ENCODE data around the gene PRRX2. TPM values are rescaled to one million over a fixed set of nuclear protein-coding genes. Genes with fewer than 3 reads are reported as not detected.

PRRX2 gene
- total and polyA plus RNA-seq, 2 of the 4 experiments (the other 2 are of a cell fraction) = 12.7 to 35.5 TPM

GRCh38 chr9:129697656-129698253, 32.3 kb downstream of the PRRX2 start:
- H3K18ac ChIP-seq (ENCODE audit: low read depth, low read length) = peak overlapping the region; percentile 99
- intact Hi-C loops (cut with micrococcal nuclease) = no loop called here
- H2BK20ac ChIP-seq (ENCODE audit: low read depth, low read length) = peak overlapping the region; percentile 98
- H3K9me1 ChIP-seq (ENCODE audit: insufficient read depth, low read length) = peaks cover 28% of the 10 kb centered on the region
- 0% methylated on average over 4 of the region's 25 CpGs; no CpG with 5 or more reads in 1 of the 2 experiments for WGBS, 2 experiments (ENCODE audit: extremely low coverage in 2 of 2, insufficient read length in 1 of 2)
- H2AFZ ChIP-seq (replicated peaks; ENCODE audit: low read length, poor library complexity) = peak overlapping the region; percentile 94
- DNase-seq (peak; percentile 78), ATAC-seq (ENCODE audit: low read depth) (peak; percentile 71)
- peak overlapping the region; percentile 75 for H3K9ac ChIP-seq (ENCODE audit: low read depth, low read length)
- no TSS peak for BruUV-seq (replicated peaks)
- peak overlapping the region; percentile 100 for H2AK5ac ChIP-seq (ENCODE audit: low read depth, low read length)
- peak overlapping the region; percentile 87 for H3K4me2 ChIP-seq (ENCODE audit: low read depth, low read length)
- peak overlapping the region; percentile 82 to 99 for H4K8ac ChIP-seq (ENCODE audit: low read depth in 2 of 2, low read length in 2 of 2)
- peak overlapping the region; percentile 96 for H2BK5ac ChIP-seq (ENCODE audit: low read depth, low read length, poor library complexity, severe bottlenecking)
- no peaks in the 10 kb centered on the region for H3K9me3 ChIP-seq (ENCODE audit: control insufficient read depth, insufficient read depth, low read length)
- peak overlapping the region; percentile 42 for H3K4me3 ChIP-seq (ENCODE audit: insufficient read depth, low read depth, low read length)
- H3K79me1 ChIP-seq (ENCODE audit: low read depth in 1 of 2, low read length in 2 of 2) = peaks cover 29 to 86% of the 10 kb centered on the region in 2 experiments; a peak in 3 of 4 replicates
- peak overlapping the region; percentile 95 for H3K14ac ChIP-seq (replicated peaks; ENCODE audit: low read depth, low read length)
- in situ Hi-C loops (cut with MboI; ENCODE audit: low sequenced_read_pairs) = no loop called here
- TF ChIP-seq NFE2L2 (IDR thresholded peaks at IDR 0.05; ENCODE audit: low read depth, low read length) = no peak
- peak; percentile 44 for TF ChIP-seq MAZ (IDR thresholded peaks at IDR 0.05; ENCODE audit: borderline replicate concordance, low read depth, low read length)
- peak; percentile 45 for TF ChIP-seq FOS (IDR thresholded peaks at IDR 0.05; ENCODE audit: low read depth, low read length)
- TF ChIP-seq SMC3 (IDR thresholded peaks at IDR 0.05; ENCODE audit: low read depth, low read length) = 0 out of 2 replicates have a peak, but pooled peaks have one; percentile 8
- H3K36me3 ChIP-seq (ENCODE audit: control insufficient read depth, insufficient read depth, low read length) = peaks cover 12% of the 10 kb centered on the region
- peak overlapping the region; percentile 91; the same call in 2 of the 3 replicates for H2BK15ac ChIP-seq (ENCODE audit: low read depth, low read length)
- H3K4ac ChIP-seq (ENCODE audit: low read depth, low read length) = peak overlapping the region; percentile 99
- H2AK9ac ChIP-seq (replicated peaks; ENCODE audit: low read depth, low read length, poor library complexity) = peak overlapping the region; percentile 98
- peaks cover 42% of the 10 kb centered on the region for H3K4me1 ChIP-seq (ENCODE audit: control insufficient read depth, insufficient read depth, low read length)
- H3K27me3 ChIP-seq (ENCODE audit: control insufficient read depth, insufficient read depth, low read length) = no peaks in the 10 kb centered on the region
- peak overlapping the region; percentile 99 for H2BK120ac ChIP-seq (ENCODE audit: low read depth, low read length)
- peak overlapping the region; percentile 100 for H4K5ac ChIP-seq (ENCODE audit: low read depth, low read length)
- peak overlapping the region; percentile 96 for H3K27ac ChIP-seq (ENCODE audit: insufficient read depth, low read length)
- peak overlapping the region; percentile 92 for H3K56ac ChIP-seq (ENCODE audit: extremely low read depth, insufficient read depth, low read length)
- peak overlapping the region; percentile 100 for H4K91ac ChIP-seq (ENCODE audit: insufficient read depth, low read depth, low read length)
- H4K20me1 ChIP-seq (ENCODE audit: insufficient read depth, low read length) = no peaks in the 10 kb centered on the region
- dilution Hi-C loops (cut with HindIII; ENCODE audit: low sequenced_read_pairs, unreplicated experiment) = no loop called here
- POLR2A ChIA-PET (ENCODE audit: unreplicated experiment) = interaction anchor here (0.6 to 1.0 kb wide), 3 partner anchors 14 to 29 kb away, joined by 4 to 9 read pairs (median 4); no protein-coding TSS in a partner anchor
- CTCF ChIA-PET = interaction anchor here (0.6 to 1.7 kb wide), 2 partner anchors 15 to 531 kb away, joined by 3 to 6 read pairs; no protein-coding TSS in a partner anchor
- peak overlapping the region; percentile 99 for H3K23ac ChIP-seq (ENCODE audit: low read depth, low read length)

Measured in IMR-90 (cell line).